Cardiac muscle cell (in vitro differentiated cells and primary cell): ENCODE data around the gene EXOC4. TPM values are rescaled to one million over a fixed set of nuclear protein-coding genes. Genes with fewer than 3 reads are reported as not detected.
A peak's percentile ranks its signal among the peaks of the same experiment; 100 is the strongest.
"Not testable (repeated sequence)": the region's sequence is repeated elsewhere in the genome, so short reads cannot be mapped to it uniquely, and the experiment has no call there.

ENCODE experiments used
- DNase-seq, 2 donors: peaks; one replicate each; pipeline versions ENCODE4 v3.0.0 to v3.0.0-alpha.2; 2010 to 2017; ENCODE audit warnings: low read depth in 1 of 2, low spot score in 1 of 2
- H3K27ac ChIP-seq: fragments of 200-600 bp; sonication (generic); 2 replicates; pipeline ENCODE4 v1.5.1; 2016
- H3K27me3 ChIP-seq: fragments of 200-600 bp; sonication (generic); 2 replicates; pipeline ENCODE4 v1.6.0; 2016; ENCODE audit warnings: control low read depth
- H3K36me3 ChIP-seq: fragments of 200-600 bp; sonication (generic); 2 replicates; pipeline ENCODE4 v1.5.1; 2016; ENCODE audit warnings: control low read depth
- H3K4me1 ChIP-seq: fragments of 200-600 bp; sonication (generic); 2 replicates; pipeline ENCODE4 v1.8.1; 2017; ENCODE audit warnings: low read depth, mild to moderate bottlenecking, mixed run types
- H3K4me3 ChIP-seq: fragments of 200-600 bp; sonication (generic); 2 replicates; pipeline ENCODE4 v1.5.1; 2016; ENCODE audit warnings: mild to moderate bottlenecking
- H3K9me3 ChIP-seq: fragments of 200-600 bp; sonication (generic); 2 replicates; pipeline ENCODE4 v1.5.1; 2017; ENCODE audit warnings: low read depth, mild to moderate bottlenecking, control low read depth
- CTCF ChIP-seq: IDR thresholded peaks from 2 replicates; pipeline ENCODE4 v1.5.1; 2012; ENCODE audit warnings: low read depth, mild to moderate bottlenecking, low read length
- polyA plus RNA-seq: library from polyadenylated mRNA; unstranded; fragments of >200 nt; fragmentation: Nextera tagmentation; extraction: Ambion mirVana; gene quantifications from 2 replicates; pipeline ENCODE4 v1.2.1, GENCODE V29; 2016
- total RNA-seq: library from RNA; depleted of rRNA; stranded (reverse); fragments of >200 nt; gene quantifications from 2 replicates; pipeline ENCODE4 v1.2.3, GENCODE V29; 2016

EXOC4 gene
- total and polyA plus RNA-seq, 2 experiments from 2014 or later = 33.6 to 46.0 TPM

GRCh38 chr7:133275446-133276095 is 22.7 kb downstream of the EXOC4 start:
- Histone ChIP-seq H3K4me1 (peaks cover 8% of the 10 kb centered on the region), H3K27ac (no peak overlapping the region), H3K36me3 (peaks cover 5% of the 10 kb centered on the region), H3K9me3 (no peaks in the 10 kb centered on the region), H3K27me3 (no peaks in the 10 kb centered on the region), H3K4me3 (no peak overlapping the region)
- TF ChIP-seq CTCF = no peak
- DNase-seq = peak in 1 of 2 donors; percentile 83

- not testable (repeated sequence) for DNase-seq, H3K36me3 ChIP-seq, H3K4me3 ChIP-seq, H3K27ac ChIP-seq, H3K27me3 ChIP-seq, H3K9me3 ChIP-seq, H3K4me1 ChIP-seq
Observed at GRCh38 chr7:133278975-133279374, 26.1 kb downstream of the EXOC4 start.

- DNase-seq = no peak
- H3K4me3 ChIP-seq = no peak overlapping the region
- no peaks in the 10 kb centered on the region for H3K27me3 ChIP-seq
- H3K27ac ChIP-seq = no peak overlapping the region
- TF ChIP-seq CTCF = no peak
- no peaks in the 10 kb centered on the region for H3K36me3 ChIP-seq
- no peaks in the 10 kb centered on the region for H3K4me1 ChIP-seq
- no peaks in the 10 kb centered on the region for H3K9me3 ChIP-seq
Observed at GRCh38 chr7:133282094-133282493, 29.2 kb downstream of the EXOC4 start.

- H3K4me3 ChIP-seq = no peak overlapping the region
- H3K36me3 ChIP-seq = peaks cover under 1% of the 10 kb centered on the region
- TF ChIP-seq CTCF = no peak
- H3K4me1 ChIP-seq = no peaks in the 10 kb centered on the region
- no peak overlapping the region for H3K27ac ChIP-seq
- H3K27me3 ChIP-seq = no peaks in the 10 kb centered on the region
- no peaks in the 10 kb centered on the region for H3K9me3 ChIP-seq
- no peak for DNase-seq
Observed at GRCh38 chr7:133284092-133284491, 31.2 kb downstream of the EXOC4 start.

- DNase-seq = no peak
- H3K36me3 ChIP-seq = peaks cover 11% of the 10 kb centered on the region
- no peaks in the 10 kb centered on the region for H3K27me3 ChIP-seq
- no peak for TF ChIP-seq CTCF
- no peaks in the 10 kb centered on the region for H3K4me1 ChIP-seq
- no peak overlapping the region for H3K27ac ChIP-seq
- no peaks in the 10 kb centered on the region for H3K9me3 ChIP-seq
- no peak overlapping the region for H3K4me3 ChIP-seq
Observed at GRCh38 chr7:133288970-133289369, 36.1 kb downstream of the EXOC4 start.

GRCh38 chr7:133290041-133290440 is 37.2 kb downstream of the EXOC4 start:
- no peak overlapping the region for H3K4me3 ChIP-seq
- no peaks in the 10 kb centered on the region for H3K4me1 ChIP-seq
- no peaks in the 10 kb centered on the region for H3K9me3 ChIP-seq
- TF ChIP-seq CTCF = no peak
- no peaks in the 10 kb centered on the region for H3K27me3 ChIP-seq
- no peak overlapping the region for H3K27ac ChIP-seq
- no peak for DNase-seq
- H3K36me3 ChIP-seq = peaks cover 11% of the 10 kb centered on the region
